ENCODE data around the gene EGFL7.

The EGFL7 gene

GRCh38 chr9:136651860-136652259 is 10.9 kb upstream of the EGFL7 start:
- no peak overlapping the region for H4K5ac ChIP-seq (ENCODE audit: low read length)
- H3K18ac ChIP-seq (ENCODE audit: low read length): no peak overlapping the region
- H4K8ac ChIP-seq (ENCODE audit: low read depth, low read length): no peak overlapping the region
- no peaks in the 10 kb centered on the region for H3K4me1 ChIP-seq (ENCODE audit: control insufficient read depth, low read depth, low read length)
- H3K4ac ChIP-seq (ENCODE audit: low read depth, low read length): no peak overlapping the region
- H2BK5ac ChIP-seq (ENCODE audit: low read length): no peak overlapping the region
- H2AK5ac ChIP-seq (ENCODE audit: low read length): no peak overlapping the region
- no peak overlapping the region for H3K27ac ChIP-seq (ENCODE audit: low read depth, low read length)
- WGBS (ENCODE audit: extremely low coverage, insufficient coverage, low lambda C conversion rate): no CpG with 5 or more reads among the region's 11 CpGs
- no peak overlapping the region for H3K56ac ChIP-seq (ENCODE audit: low read length)
- no peak overlapping the region for H3K4me2 ChIP-seq (ENCODE audit: low read length)
- H3K36me3 ChIP-seq (ENCODE audit: control insufficient read depth, insufficient read depth, low read length): no peaks in the 10 kb centered on the region
- H3K79me2 ChIP-seq (ENCODE audit: control insufficient read depth, insufficient read depth, low read length): no peaks in the 10 kb centered on the region
- no peak overlapping the region for H3K9ac ChIP-seq (ENCODE audit: low read length)
- no peak overlapping the region for H3K23ac ChIP-seq (ENCODE audit: low read length)
- H3K4me3 ChIP-seq (ENCODE audit: low read length): no peak overlapping the region
- no peak overlapping the region for H2BK120ac ChIP-seq (ENCODE audit: low read depth, low read length)
- H3K27me3 ChIP-seq (ENCODE audit: insufficient read depth, low read length, poor library complexity): no peaks in the 10 kb centered on the region
- no peaks in the 10 kb centered on the region for H3K79me1 ChIP-seq (ENCODE audit: low read length)
- no peak for DNase-seq
- H2BK15ac ChIP-seq (replicated peaks; ENCODE audit: low read depth): no peak overlapping the region

GRCh38 chr9:136653323-136654079 is 9.2 kb upstream of the EGFL7 start:
- Histone ChIP-seq H2BK120ac (ENCODE audit: low read depth, low read length) (no peak overlapping the region), H3K4me2 (ENCODE audit: low read length) (no peak overlapping the region), H3K23ac (ENCODE audit: low read length) (no peak overlapping the region), H3K56ac (ENCODE audit: low read length) (no peak overlapping the region), H3K4me1 (ENCODE audit: control insufficient read depth, low read depth, low read length) (no peaks in the 10 kb centered on the region), H3K36me3 (ENCODE audit: control insufficient read depth, insufficient read depth, low read length) (no peaks in the 10 kb centered on the region), H3K27me3 (ENCODE audit: insufficient read depth, low read length, poor library complexity) (no peaks in the 10 kb centered on the region), H3K4me3 (ENCODE audit: low read length) (no peak overlapping the region), H4K8ac (ENCODE audit: low read depth, low read length) (no peak overlapping the region), H3K79me1 (ENCODE audit: low read length) (no peaks in the 10 kb centered on the region), H3K4ac (ENCODE audit: low read depth, low read length) (no peak overlapping the region), H4K5ac (ENCODE audit: low read length) (no peak overlapping the region), H3K79me2 (ENCODE audit: control insufficient read depth, insufficient read depth, low read length) (no peaks in the 10 kb centered on the region), H3K18ac (ENCODE audit: low read length) (no peak overlapping the region), H3K9ac (ENCODE audit: low read length) (no peak overlapping the region), H2AK5ac (ENCODE audit: low read length) (no peak overlapping the region), H2BK5ac (ENCODE audit: low read length) (no peak overlapping the region), H2BK15ac (replicated peaks; ENCODE audit: low read depth) (no peak overlapping the region), H3K27ac (ENCODE audit: low read depth, low read length) (no peak overlapping the region)
- no CpG with 5 or more reads among the region's 43 CpGs for WGBS (ENCODE audit: extremely low coverage, insufficient coverage, low lambda C conversion rate)
- DNase-seq: no peak

GRCh38 chr9:136654820-136655535 is 7.7 kb upstream of the EGFL7 start:
- Histone ChIP-seq H3K4me2 (ENCODE audit: low read length) (no peak overlapping the region), H2AK5ac (ENCODE audit: low read length) (no peak overlapping the region), H2BK5ac (ENCODE audit: low read length) (no peak overlapping the region), H3K79me1 (ENCODE audit: low read length) (no peaks in the 10 kb centered on the region), H3K23ac (ENCODE audit: low read length) (no peak overlapping the region), H4K8ac (ENCODE audit: low read depth, low read length) (no peak overlapping the region), H3K9ac (ENCODE audit: low read length) (no peak overlapping the region), H3K27ac (ENCODE audit: low read depth, low read length) (no peak overlapping the region), H3K18ac (ENCODE audit: low read length) (no peak overlapping the region), H3K36me3 (ENCODE audit: control insufficient read depth, insufficient read depth, low read length) (no peaks in the 10 kb centered on the region), H2BK120ac (ENCODE audit: low read depth, low read length) (no peak overlapping the region), H3K4me3 (ENCODE audit: low read length) (no peak overlapping the region), H3K27me3 (ENCODE audit: insufficient read depth, low read length, poor library complexity) (no peaks in the 10 kb centered on the region), H3K4ac (ENCODE audit: low read depth, low read length) (no peak overlapping the region), H3K56ac (ENCODE audit: low read length) (no peak overlapping the region), H2BK15ac (replicated peaks; ENCODE audit: low read depth) (no peak overlapping the region), H4K5ac (ENCODE audit: low read length) (no peak overlapping the region), H3K4me1 (ENCODE audit: control insufficient read depth, low read depth, low read length) (no peaks in the 10 kb centered on the region), H3K79me2 (ENCODE audit: control insufficient read depth, insufficient read depth, low read length) (no peaks in the 10 kb centered on the region)
- DNase-seq: no peak
- WGBS (ENCODE audit: extremely low coverage, insufficient coverage, low lambda C conversion rate): no CpG with 5 or more reads among the region's 15 CpGs

GRCh38 chr9:136655536-136656182 is 7.1 kb upstream of the EGFL7 start:
- no CpG with 5 or more reads among the region's 18 CpGs for WGBS (ENCODE audit: extremely low coverage, insufficient coverage, low lambda C conversion rate)
- H3K56ac ChIP-seq (ENCODE audit: low read length): no peak overlapping the region
- no peak overlapping the region for H3K4me2 ChIP-seq (ENCODE audit: low read length)
- H2BK15ac ChIP-seq (replicated peaks; ENCODE audit: low read depth): no peak overlapping the region
- H3K4me3 ChIP-seq (ENCODE audit: low read length): no peak overlapping the region
- DNase-seq: no peak
- no peak overlapping the region for H3K4ac ChIP-seq (ENCODE audit: low read depth, low read length)
- H3K36me3 ChIP-seq (ENCODE audit: control insufficient read depth, insufficient read depth, low read length): no peaks in the 10 kb centered on the region
- no peak overlapping the region for H3K23ac ChIP-seq (ENCODE audit: low read length)
- H3K4me1 ChIP-seq (ENCODE audit: control insufficient read depth, low read depth, low read length): no peaks in the 10 kb centered on the region
- H3K79me1 ChIP-seq (ENCODE audit: low read length): no peaks in the 10 kb centered on the region
- H4K5ac ChIP-seq (ENCODE audit: low read length): no peak overlapping the region
- no peak overlapping the region for H3K18ac ChIP-seq (ENCODE audit: low read length)
- no peak overlapping the region for H3K9ac ChIP-seq (ENCODE audit: low read length)
- H2AK5ac ChIP-seq (ENCODE audit: low read length): no peak overlapping the region
- H3K79me2 ChIP-seq (ENCODE audit: control insufficient read depth, insufficient read depth, low read length): no peaks in the 10 kb centered on the region
- no peak overlapping the region for H2BK5ac ChIP-seq (ENCODE audit: low read length)
- H3K27ac ChIP-seq (ENCODE audit: low read depth, low read length): no peak overlapping the region
- H2BK120ac ChIP-seq (ENCODE audit: low read depth, low read length): no peak overlapping the region
- no peaks in the 10 kb centered on the region for H3K27me3 ChIP-seq (ENCODE audit: insufficient read depth, low read length, poor library complexity)
- no peak overlapping the region for H4K8ac ChIP-seq (ENCODE audit: low read depth, low read length)

- H3K56ac ChIP-seq (ENCODE audit: low read length): no peak overlapping the region
- no peak overlapping the region for H3K4me2 ChIP-seq (ENCODE audit: low read length)
- H3K18ac ChIP-seq (ENCODE audit: low read length): no peak overlapping the region
- H3K27ac ChIP-seq (ENCODE audit: low read depth, low read length): no peak overlapping the region
- H4K5ac ChIP-seq (ENCODE audit: low read length): no peak overlapping the region
- H3K27me3 ChIP-seq (ENCODE audit: insufficient read depth, low read length, poor library complexity): no peaks in the 10 kb centered on the region
- H3K79me2 ChIP-seq (ENCODE audit: control insufficient read depth, insufficient read depth, low read length): no peaks in the 10 kb centered on the region
- H3K4ac ChIP-seq (ENCODE audit: low read depth, low read length): no peak overlapping the region
- no peak overlapping the region for H2BK5ac ChIP-seq (ENCODE audit: low read length)
- no peak overlapping the region for H2AK5ac ChIP-seq (ENCODE audit: low read length)
- no peaks in the 10 kb centered on the region for H3K79me1 ChIP-seq (ENCODE audit: low read length)
- H3K36me3 ChIP-seq (ENCODE audit: control insufficient read depth, insufficient read depth, low read length): no peaks in the 10 kb centered on the region
- no peak for DNase-seq
- H3K23ac ChIP-seq (ENCODE audit: low read length): no peak overlapping the region
- no peak overlapping the region for H3K9ac ChIP-seq (ENCODE audit: low read length)
- no peak overlapping the region for H3K4me3 ChIP-seq (ENCODE audit: low read length)
- H4K8ac ChIP-seq (ENCODE audit: low read depth, low read length): no peak overlapping the region
- no CpG with 5 or more reads among the region's 11 CpGs for whole genome bisulfite sequencing (ENCODE audit: extremely low coverage, insufficient coverage, low lambda C conversion rate)
- no peak overlapping the region for H2BK120ac ChIP-seq (ENCODE audit: low read depth, low read length)
- no peaks in the 10 kb centered on the region for H3K4me1 ChIP-seq (ENCODE audit: control insufficient read depth, low read depth, low read length)
- H2BK15ac ChIP-seq (replicated peaks; ENCODE audit: low read depth): no peak overlapping the region
These were observed 6.5 kb upstream of the EGFL7 start for GRCh38 chr9:136656183-136656738.

All from mesendoderm (in vitro differentiated cells).